ENCODE measurements around the gene ZNF716. TPM values are rescaled to one million over a fixed set of nuclear protein-coding genes. Genes with fewer than 3 reads are reported as not detected.
"Not testable (repeated sequence)": the region's sequence is repeated elsewhere in the genome, so short reads cannot be mapped to it uniquely, and the experiment has no call there.

ZNF716 gene
- total RNA-seq, 4 donors from 2014 or later = not detected

DNA sequence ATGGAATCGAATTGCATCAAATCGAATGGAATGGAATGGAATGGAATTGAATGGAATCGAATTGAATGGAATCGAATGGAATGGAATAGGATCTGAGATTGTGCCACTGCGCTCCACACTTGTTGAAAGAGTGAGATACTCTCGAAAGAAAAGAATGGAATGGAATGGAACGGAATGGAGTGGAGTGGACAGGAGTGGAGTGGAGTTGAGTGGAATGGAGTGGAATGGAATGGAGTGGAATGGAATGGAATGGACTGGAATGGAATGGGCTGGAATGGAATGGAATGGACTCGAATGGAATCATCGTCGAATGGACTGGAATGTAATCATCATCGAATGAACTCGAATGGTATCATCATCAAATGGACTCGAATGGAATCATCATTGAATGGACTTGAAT, 38.0 kb downstream of the ZNF716 start:
- Histone ChIP-seq H3K4me3 (no peak overlapping the region), H3K27me3 (no peaks in the 10 kb centered on the region), H3K4me1 (no peaks in the 10 kb centered on the region), H3K36me3 (no peaks in the 10 kb centered on the region), H3K9me3 (peaks cover 0 to 30% (median 0%) of the 10 kb centered on the region in 4 donors), H3K27ac (no peak overlapping the region)
- TF ChIP-seq, protein P1, sequence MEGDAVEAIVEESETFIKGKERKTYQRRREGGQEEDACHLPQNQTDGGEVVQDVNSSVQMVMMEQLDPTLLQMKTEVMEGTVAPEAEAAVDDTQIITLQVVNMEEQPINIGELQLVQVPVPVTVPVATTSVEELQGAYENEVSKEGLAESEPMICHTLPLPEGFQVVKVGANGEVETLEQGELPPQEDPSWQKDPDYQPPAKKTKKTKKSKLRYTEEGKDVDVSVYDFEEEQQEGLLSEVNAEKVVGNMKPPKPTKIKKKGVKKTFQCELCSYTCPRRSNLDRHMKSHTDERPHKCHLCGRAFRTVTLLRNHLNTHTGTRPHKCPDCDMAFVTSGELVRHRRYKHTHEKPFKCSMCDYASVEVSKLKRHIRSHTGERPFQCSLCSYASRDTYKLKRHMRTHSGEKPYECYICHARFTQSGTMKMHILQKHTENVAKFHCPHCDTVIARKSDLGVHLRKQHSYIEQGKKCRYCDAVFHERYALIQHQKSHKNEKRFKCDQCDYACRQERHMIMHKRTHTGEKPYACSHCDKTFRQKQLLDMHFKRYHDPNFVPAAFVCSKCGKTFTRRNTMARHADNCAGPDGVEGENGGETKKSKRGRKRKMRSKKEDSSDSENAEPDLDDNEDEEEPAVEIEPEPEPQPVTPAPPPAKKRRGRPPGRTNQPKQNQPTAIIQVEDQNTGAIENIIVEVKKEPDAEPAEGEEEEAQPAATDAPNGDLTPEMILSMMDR (IDR thresholded peaks at IDR 0.05) = no peak
- no peak for TF ChIP-seq POLR2A (IDR thresholded peaks at IDR 0.05)
- DNase-seq = no peak

DNA sequence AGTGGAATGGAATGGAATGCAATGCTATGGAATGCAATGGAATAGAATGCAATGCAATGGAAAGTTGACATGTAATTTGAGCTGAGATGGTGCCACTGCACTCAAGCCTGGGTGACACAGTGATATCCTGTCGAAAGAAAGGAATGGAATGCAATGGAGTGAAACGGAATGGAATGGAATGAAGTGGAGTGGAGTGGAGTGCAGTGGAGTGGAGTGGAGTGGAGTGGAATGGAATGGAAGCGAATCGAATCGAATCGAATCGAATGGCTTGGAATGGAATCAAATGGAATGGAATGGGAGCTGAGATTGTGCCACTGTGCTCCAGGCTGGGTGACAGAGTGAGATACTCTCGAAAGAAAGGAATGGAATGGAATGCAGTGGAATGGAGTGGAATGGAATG, 45.1 kb downstream of the ZNF716 start:
- H3K4me1 ChIP-seq, H3K36me3 ChIP-seq, H3K27ac ChIP-seq, DNase-seq, H3K27me3 ChIP-seq, H3K4me3 ChIP-seq: not testable (repeated sequence)
- peaks cover 0 to 16% (median 0%) of the 10 kb centered on the region in 4 donors for H3K9me3 ChIP-seq

DNA sequence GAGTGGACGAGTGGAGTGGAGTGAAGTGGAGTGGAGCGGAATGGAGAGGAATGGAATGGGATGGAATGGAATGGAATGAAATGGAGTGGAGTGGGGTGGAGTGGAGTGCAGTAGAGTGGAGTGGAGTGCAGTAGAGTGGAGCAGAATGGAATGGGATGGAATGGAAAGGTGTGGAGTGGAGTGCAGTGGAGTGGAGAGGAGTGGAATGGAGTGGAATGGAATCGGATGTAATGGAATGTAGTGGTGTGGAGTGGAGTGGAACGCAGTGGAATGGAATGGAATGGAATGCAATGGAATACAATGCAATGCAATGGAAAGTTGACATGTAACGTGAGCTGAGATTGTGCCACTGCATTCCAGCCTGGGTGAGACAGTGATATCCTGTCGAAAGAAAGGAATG, 46.4 kb downstream of the ZNF716 start:
- peaks cover 0 to 15% (median 0%) of the 10 kb centered on the region in 4 donors for H3K9me3 ChIP-seq
- no peaks in the 10 kb centered on the region for H3K4me1 ChIP-seq
- TF ChIP-seq POLR2A (IDR thresholded peaks at IDR 0.05) = no peak
- TF ChIP-seq, protein P1 (IDR thresholded peaks at IDR 0.05) = no peak
- H3K27ac ChIP-seq = no peak overlapping the region
- no peaks in the 10 kb centered on the region for H3K27me3 ChIP-seq
- no peaks in the 10 kb centered on the region for H3K36me3 ChIP-seq
- no peak overlapping the region for H3K4me3 ChIP-seq
- DNase-seq = no peak

DNA sequence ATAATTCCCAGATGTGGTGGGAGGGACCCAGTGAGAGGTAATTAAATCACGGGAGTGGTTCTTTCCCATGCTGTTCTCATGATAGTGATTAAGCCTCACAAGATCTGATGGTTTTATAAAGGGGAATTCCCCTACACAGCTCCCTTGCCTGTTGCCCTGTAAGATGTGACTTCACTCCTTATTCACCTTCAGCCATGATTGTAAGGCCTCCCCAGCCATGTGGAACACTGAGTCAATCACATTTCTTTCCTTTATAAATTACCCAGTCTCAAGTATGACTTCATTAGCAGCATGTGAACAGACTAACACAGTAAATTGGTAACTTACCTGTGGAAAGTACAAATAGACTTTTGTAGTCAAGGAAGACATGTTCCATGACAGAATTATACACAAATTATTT, 55.2 kb downstream of the ZNF716 start:
- TF ChIP-seq POLR2A (IDR thresholded peaks at IDR 0.05) = no peak
- no peaks in the 10 kb centered on the region for H3K4me1 ChIP-seq
- no peaks in the 10 kb centered on the region for H3K9me3 ChIP-seq
- H3K36me3 ChIP-seq = no peaks in the 10 kb centered on the region
- no peak overlapping the region for H3K4me3 ChIP-seq
- H3K27ac ChIP-seq = no peak overlapping the region
- DNase-seq = no peak
- H3K27me3 ChIP-seq = no peaks in the 10 kb centered on the region

Small RNA genes lying within 50 kb of the gene (small RNA-seq; reads per million reads assigned to genes)
- gene MIR3147 = 0 reads per million in 2 donors

Data from Peyer's patch (tissue), 4 donors.